ENCODE data around the gene ALK. TPM values are rescaled to one million over a fixed set of nuclear protein-coding genes. Genes with fewer than 3 reads are reported as not detected.

Gene ALK
- total RNA-seq, 2 donors from 2014 or later, result 0.16 to 0.26 TPM

- H3K4me3 ChIP-seq, result no peak overlapping the region
- no peak overlapping the region for H3K27ac ChIP-seq
- TF ChIP-seq CTCF (IDR thresholded peaks at IDR 0.05), result no peak
- no peaks in the 10 kb centered on the region for H3K36me3 ChIP-seq
- no peak for DNase-seq (ENCODE audit: low spot score)
- H3K9me3 ChIP-seq, result no peaks in the 10 kb centered on the region
- no peaks in the 10 kb centered on the region for H3K4me1 ChIP-seq
- H3K27me3 ChIP-seq, result no peaks in the 10 kb centered on the region
These were observed 489.9 kb downstream of the ALK start for GRCh38 chr2:29431485-29431884.

GRCh38 chr2:29430382-29431112 lies 490.8 kb downstream of the ALK start:
- Histone ChIP-seq H3K4me1 (no peaks in the 10 kb centered on the region), H3K9me3 (peaks cover 0 to 5% of the 10 kb centered on the region in 2 donors), H3K27me3 (no peaks in the 10 kb centered on the region), H3K4me3 (no peak overlapping the region), H3K36me3 (no peaks in the 10 kb centered on the region), H3K27ac (no peak overlapping the region)
- no peak for TF ChIP-seq CTCF (IDR thresholded peaks at IDR 0.05)
- no peak for DNase-seq (ENCODE audit: low spot score)

GRCh38 chr2:29426354-29426753 lies 495.0 kb downstream of the ALK start:
- Histone ChIP-seq H3K9me3 (peaks cover 0 to 5% of the 10 kb centered on the region in 2 donors), H3K27ac (no peak overlapping the region), H3K4me3 (no peak overlapping the region), H3K4me1 (no peaks in the 10 kb centered on the region), H3K36me3 (no peaks in the 10 kb centered on the region), H3K27me3 (no peaks in the 10 kb centered on the region)
- DNase-seq (ENCODE audit: low spot score), result no peak
- TF ChIP-seq CTCF (IDR thresholded peaks at IDR 0.05), result no peak

- Histone ChIP-seq H3K27ac (no peak overlapping the region), H3K4me3 (no peak overlapping the region), H3K36me3 (no peaks in the 10 kb centered on the region), H3K9me3 (peaks cover 0 to 5% of the 10 kb centered on the region in 2 donors), H3K27me3 (no peaks in the 10 kb centered on the region), H3K4me1 (no peaks in the 10 kb centered on the region)
- no peak for TF ChIP-seq CTCF (IDR thresholded peaks at IDR 0.05)
- no peak for DNase-seq (ENCODE audit: low spot score)
These were observed 495.5 kb downstream of the ALK start for GRCh38 chr2:29425866-29426265.

GRCh38 chr2:29423061-29423666 lies 498.2 kb downstream of the ALK start:
- H3K27me3 ChIP-seq, result no peaks in the 10 kb centered on the region
- H3K27ac ChIP-seq, result no peak overlapping the region
- H3K36me3 ChIP-seq, result no peaks in the 10 kb centered on the region
- H3K4me3 ChIP-seq, result no peak overlapping the region
- DNase-seq (ENCODE audit: low spot score), result no peak
- H3K4me1 ChIP-seq, result no peaks in the 10 kb centered on the region
- H3K9me3 ChIP-seq, result peaks cover 0 to 5% of the 10 kb centered on the region in 2 donors
- TF ChIP-seq CTCF (IDR thresholded peaks at IDR 0.05), result no peak

All from right atrium auricular region (tissue), 2 donors.